CD4-positive, alpha-beta T cell treated with Interleukin-17A for 4 hours (primary cell): ENCODE results near the gene FRMPD2.
"Not testable (repeated sequence)": the region's sequence is repeated elsewhere in the genome, so short reads cannot be mapped to it uniquely, and the experiment has no call there.

Source experiments
- DNase-seq: peaks from one replicate; pipeline ENCODE4 v3.0.0-alpha.2; 2020; ENCODE audit warnings: mixed read lengths

The FRMPD2 gene

GRCh38 chr10:48194830-48195229 is 79.7 kb downstream of the FRMPD2 start:
- DNase-seq, result no peak

GRCh38 chr10:48193556-48193955 is 80.9 kb downstream of the FRMPD2 start:
- DNase-seq, result no peak

- DNase-seq, result no peak
Observed at GRCh38 chr10:48192881-48193450, 81.5 kb downstream of the FRMPD2 start.

- DNase-seq, result no peak
Observed at GRCh38 chr10:48187713-48188485, 86.6 kb downstream of the FRMPD2 start.

GRCh38 chr10:48187126-48187525 is 87.4 kb downstream of the FRMPD2 start:
- DNase-seq, result no peak

GRCh38 chr10:48186264-48186804 is 88.2 kb downstream of the FRMPD2 start:
- DNase-seq, result not testable (repeated sequence)

GRCh38 chr10:48184224-48184623 is 90.3 kb downstream of the FRMPD2 start:
- no peak for DNase-seq

- not testable (repeated sequence) for DNase-seq
Observed at GRCh38 chr10:48172715-48173114, 101.8 kb downstream of the FRMPD2 start.

- not testable (repeated sequence) for DNase-seq
Observed at GRCh38 chr10:48160670-48161069, 113.8 kb downstream of the FRMPD2 start.

- DNase-seq, result not testable (repeated sequence)
Observed at GRCh38 chr10:48160163-48160562, 114.3 kb downstream of the FRMPD2 start.

- DNase-seq, result not testable (repeated sequence)
Observed at GRCh38 chr10:48154211-48155140, 120.0 kb downstream of the FRMPD2 start.

GRCh38 chr10:48147643-48148042 is 126.9 kb downstream of the FRMPD2 start:
- DNase-seq, result not testable (repeated sequence)

- DNase-seq, result not testable (repeated sequence)
Observed at GRCh38 chr10:48143721-48144642, 130.5 kb downstream of the FRMPD2 start.

- DNase-seq, result not testable (repeated sequence)
Observed at GRCh38 chr10:48140949-48141348, 133.5 kb downstream of the FRMPD2 start.

- not testable (repeated sequence) for DNase-seq
Observed at GRCh38 chr10:48139953-48140850, 134.3 kb downstream of the FRMPD2 start.

- DNase-seq, result not testable (repeated sequence)
Observed at GRCh38 chr10:48128954-48129353, 145.5 kb downstream of the FRMPD2 start.

- not testable (repeated sequence) for DNase-seq
Observed at GRCh38 chr10:48126251-48126650, 148.2 kb downstream of the FRMPD2 start.

GRCh38 chr10:48125631-48126030 is 148.9 kb downstream of the FRMPD2 start:
- not testable (repeated sequence) for DNase-seq

- not testable (repeated sequence) for DNase-seq
Observed at GRCh38 chr10:48122618-48123017, 151.9 kb downstream of the FRMPD2 start.

GRCh38 chr10:48110277-48110676 is 164.2 kb downstream of the FRMPD2 start:
- DNase-seq, result not testable (repeated sequence)
